Limb (tissue), 2 donors: ENCODE measurements around the gene CD46.
"Not testable (repeated sequence)": the region's sequence is repeated elsewhere in the genome, so short reads cannot be mapped to it uniquely, and the experiment has no call there.

Source experiments
- DNase-seq, 2 donors: peaks; one replicate each; pipeline ENCODE4 v3.0.0-alpha.2; 2016; ENCODE audit errors: extremely low spot score in 2 of 2

Gene CD46

DNA sequence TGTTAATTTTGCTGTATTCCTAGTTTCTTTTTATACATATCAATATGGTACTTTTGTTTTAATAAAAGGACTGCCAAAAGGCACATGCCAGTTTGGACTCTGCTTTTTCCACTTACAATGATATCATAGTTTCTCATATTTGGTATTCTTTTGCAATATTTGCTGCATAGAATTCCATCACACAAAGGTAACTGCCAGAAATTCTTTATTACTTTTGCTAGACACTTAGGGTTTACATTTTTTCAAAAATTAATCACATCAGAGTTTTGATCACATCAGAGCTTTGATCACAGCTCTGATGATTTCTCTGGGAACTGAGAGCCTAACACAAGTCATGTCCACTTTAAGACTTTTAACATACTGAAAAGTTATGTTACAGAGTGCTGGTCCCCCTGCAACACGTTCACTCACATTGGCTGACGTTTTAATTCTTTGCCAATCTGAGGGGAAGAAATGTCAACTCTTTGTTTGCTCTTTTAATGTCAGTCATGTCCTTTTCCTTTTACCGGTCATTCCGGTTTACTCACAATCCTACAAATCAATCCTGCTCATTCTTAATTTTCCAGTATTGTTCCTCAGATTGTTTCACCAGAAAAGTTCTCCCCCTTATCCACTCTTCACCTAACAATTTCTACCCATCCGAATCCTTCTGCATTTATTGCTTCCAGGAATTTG, 1.1 kb upstream of the CD46 start:
- DNase-seq: no peak

DNA sequence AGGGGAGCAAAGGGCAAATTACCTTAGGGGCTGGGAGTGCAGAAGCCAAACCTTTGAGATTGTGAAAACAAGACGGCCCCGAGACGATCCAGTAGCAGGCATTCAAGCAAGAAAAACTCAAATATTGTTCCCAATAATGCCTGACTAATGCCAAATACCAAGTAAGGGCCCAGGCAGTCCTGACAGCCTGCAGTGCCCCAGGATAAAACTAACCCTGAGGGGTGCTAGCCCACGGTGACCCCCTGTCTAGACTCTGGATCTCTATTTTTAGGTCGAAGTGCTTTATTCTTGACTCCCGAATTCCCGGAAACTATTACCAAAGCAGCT, 428 bp upstream of the CD46 start:
- DNase-seq: not testable (repeated sequence)

DNA sequence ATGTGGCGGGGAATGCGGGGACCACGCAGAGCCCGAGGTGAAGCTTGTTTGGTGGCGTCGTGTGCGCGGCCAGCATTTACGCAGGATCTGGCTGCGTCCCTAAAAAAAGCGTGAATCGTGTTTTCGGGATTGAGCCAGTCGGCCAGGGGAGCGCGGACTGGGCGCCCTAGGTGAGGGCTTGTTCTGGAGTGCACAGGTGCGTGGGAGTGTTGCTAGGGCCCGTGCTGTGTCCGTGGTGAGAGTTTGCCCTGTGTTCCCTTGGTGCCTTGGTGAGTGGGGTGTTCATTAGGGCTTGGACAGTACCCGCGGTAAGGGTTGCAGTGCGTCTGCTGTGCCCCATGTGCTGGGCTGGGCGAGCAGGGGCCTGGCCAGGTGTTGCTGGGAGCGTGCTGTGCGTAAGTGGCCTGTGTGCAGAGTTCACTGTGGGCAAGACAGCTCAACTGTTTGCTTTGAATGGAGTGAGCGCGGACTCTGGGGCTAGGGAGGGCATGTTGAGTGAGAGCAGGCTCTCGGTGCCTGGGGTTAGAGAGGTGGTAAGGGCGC, 673 bp downstream of the CD46 start:
- DNase-seq: no peak

DNA sequence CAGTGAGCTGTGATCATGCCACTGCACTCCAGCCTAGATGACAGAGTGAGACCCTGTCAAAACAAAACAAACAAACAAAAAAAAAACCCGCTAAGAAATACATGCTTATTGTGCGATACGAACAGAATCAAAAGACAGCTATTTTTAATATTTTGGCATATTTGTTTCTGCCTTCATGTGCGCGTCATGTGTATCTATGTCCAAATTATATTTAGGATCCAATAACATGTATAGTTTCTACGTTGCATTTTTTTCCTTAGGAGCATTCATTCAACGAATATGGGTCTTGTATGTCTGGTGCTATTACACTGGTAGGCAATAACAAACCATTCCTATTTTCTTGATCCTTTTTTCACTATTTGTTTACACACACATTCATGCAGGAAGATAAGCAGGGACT, 1.8 kb downstream of the CD46 start:
- DNase-seq: no peak

DNA sequence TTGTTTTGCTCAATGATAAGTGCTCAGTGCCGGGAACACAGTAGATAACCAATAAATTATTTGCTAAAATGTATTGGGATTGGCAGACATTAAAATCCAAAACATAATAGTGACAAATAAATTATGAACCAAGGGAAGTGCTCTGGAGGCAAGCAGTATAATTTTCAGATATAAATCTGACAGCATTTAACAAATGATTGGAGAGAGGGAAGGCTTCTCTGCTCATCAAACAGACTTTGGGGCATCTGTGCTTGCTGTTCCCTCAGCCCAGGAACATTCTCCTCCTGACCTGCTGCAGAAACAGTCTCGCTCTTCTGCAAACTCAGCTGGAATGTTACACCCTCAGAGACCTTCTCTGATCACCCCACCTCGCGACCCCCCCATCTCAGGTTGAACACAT, 2.2 kb downstream of the CD46 start:
- no peak for DNase-seq

DNA sequence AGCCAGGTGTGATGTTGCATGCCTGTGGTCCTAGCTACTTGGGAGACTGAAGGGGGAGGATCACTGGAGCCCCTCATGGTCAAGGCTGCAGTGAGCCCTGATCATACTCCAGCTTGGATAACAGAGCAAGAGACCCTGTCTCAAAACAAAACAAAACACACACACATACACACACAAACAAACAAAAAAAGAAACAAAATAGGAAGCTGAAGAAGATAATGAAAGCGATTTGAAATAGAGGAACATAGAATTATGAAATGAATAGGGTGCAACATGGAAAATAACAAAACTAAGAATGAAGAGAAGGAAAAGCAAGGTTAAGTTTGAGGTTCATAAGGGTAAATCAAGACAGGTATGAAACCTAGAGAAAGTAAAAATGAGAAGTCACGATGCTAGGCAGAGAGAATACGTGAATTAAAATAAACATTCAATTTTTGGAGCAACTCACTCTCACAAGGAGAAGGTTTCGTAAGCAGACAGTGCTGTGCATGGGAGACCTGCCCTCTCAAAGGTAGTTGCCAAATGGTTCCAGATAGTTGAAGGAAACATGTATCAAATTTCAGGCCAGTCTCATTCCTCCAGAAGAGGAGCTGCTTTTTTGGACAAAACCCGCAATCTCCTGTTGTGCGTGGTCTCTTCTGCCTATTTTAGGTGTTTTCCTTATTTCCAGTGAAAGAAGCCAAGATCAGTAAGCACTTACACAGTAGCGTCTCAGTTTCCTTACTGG, 3.3 kb downstream of the CD46 start:
- no peak for DNase-seq

DNA sequence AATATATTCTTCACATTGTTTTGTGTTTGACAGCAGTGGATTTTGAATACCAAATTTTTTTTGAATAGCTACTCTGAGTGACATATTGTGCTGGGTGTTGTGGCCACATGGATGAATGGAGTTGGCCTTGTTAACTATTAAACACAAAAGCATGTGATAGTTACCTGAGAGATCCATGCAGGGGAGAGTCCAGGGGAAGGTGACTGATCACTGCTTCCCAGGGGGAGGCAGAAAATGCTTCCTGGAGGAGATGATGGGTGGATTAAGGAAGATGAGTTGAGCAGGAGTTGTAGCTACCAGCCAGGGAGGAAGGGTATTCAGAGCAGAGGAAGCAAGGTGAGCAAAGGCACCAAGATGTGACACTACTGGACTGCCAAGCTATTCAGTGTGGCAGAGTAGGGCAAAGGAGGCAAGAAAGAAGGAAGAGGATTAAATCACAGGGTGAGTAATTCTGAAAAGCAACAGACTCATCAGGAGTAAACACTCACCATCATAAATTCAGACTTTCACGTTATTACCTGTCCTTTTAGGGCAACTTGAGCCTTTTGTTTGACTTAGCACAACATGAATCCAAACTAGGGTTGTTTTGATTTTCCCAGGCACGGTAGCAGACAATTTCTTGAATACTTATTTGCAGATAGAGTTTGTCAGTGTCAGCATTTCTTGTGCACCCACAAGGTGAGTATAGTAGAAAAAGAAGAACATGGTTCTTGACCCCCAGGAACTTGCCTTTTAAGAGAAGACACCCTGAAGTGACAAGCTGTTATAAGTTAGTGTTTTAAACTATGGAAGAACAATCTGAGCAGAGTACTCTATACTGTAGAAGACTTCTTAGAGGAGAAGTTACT, 4.2 kb downstream of the CD46 start:
- DNase-seq: no peak

DNA sequence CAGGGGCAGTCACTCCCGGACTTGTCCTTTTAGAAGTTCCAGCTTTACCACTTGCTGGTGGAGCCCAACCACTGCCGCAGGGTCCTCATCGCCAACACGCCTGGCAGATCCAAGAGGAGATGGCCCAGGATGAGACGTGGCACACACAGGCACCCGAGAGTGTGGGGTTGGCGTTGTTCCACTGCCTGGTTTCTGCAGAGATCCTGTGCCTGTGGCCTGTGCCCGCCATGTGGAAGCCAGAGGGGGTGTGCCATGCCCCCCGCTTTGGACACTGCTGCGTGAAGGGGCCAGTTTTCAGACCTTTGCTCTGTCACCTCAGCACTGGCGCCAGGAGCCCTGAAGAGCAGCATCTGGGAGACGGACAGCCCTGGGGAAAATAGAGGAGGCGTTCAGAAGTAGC, 10.8 kb downstream of the CD46 start:
- DNase-seq: no peak

DNA sequence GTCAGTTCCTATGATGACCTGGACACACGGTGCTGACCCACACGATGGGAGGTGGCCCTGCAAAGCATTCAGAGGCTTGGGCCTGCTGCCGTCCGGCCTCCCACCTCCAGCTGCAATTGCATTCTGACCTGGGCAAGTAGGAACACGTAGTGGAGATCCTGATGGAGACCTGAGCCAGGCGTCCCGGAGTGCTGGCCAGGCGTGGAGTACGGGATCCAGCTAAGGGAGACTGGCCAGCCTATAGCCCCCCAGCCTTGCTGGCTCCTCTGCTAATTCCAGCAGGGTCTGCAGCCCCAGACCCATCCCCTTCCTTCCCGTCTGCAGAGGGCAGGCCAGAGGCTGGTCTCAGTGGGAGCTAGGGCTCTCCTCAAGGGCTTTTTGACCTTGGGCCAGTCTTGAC, 11.2 kb downstream of the CD46 start:
- DNase-seq: no peak

DNA sequence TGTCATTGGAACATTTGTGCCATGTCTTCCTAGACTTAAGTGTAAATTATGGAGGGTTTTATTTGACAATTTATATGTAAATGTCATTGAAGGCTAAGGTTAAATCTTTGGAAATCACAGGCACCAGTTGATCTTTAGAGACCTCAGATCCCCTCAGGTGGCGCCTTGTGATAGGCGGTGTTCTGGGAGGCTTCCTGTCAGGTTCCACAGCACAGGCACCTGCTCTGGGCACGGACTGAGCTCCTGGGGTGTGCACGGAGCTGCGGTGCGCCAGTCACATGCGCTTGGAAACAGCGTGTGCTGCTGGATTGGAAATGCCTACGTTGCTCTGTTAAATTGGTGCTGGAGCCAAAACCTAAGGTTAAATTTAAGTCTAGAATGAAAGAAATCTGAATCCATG, 12.1 kb downstream of the CD46 start:
- DNase-seq: no peak

DNA sequence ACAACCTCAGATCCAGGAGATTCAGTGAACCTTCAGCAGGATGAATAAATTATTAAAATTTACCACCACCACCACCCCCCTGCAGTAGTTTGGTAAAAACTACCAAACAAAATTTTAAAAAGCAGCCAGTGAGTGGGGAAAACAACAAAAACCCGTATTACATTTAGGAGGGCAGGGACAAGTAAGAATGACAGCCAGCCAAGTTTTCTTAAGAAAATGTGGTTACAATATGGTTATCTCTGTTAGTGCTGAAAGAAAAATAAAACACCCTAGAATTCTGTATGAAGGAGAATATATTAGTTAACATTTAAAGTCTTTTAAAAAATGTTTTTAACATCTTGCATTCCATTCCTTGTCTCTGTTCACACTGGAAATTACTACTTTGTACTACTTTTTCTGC, 14.7 kb downstream of the CD46 start:
- DNase-seq: no peak

DNA sequence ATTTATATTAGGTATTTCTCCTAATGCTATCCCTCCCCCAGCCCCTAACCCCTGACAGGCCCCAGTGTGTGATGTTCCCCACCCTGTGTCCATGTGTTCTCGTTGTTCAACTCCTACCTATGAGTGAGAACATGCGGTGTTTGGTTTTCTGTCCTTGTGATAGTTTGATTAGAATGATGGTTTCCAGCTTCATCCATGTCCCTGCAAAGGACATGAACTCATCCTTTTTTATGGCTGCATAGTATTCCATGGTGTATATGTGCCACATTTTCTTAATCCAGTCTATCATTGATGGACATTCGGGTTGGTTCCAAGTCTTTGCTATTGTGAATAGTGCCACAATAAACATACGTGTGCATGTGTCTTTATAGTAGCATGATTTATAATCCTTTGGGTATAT, 18.7 kb downstream of the CD46 start:
- DNase-seq: not testable (repeated sequence)

DNA sequence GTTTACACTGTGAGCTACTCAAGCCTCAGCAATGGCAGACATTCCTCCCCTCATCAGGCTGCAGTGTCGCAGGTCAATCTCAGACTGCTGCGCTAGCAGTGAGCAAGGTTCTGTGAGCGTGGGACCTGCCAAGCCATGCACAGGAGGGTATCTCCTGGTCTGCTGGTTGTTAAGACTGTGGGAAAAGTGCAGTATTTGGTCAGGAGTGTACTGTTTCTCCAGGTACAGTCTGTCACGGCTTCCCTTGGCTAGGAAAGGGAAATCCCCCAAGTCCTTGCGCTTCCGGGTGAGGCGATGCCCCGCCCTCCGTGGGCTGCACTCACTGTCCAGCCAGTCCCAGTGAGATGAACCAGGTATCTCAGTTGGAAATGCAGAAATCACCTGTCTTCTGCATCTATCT, 24.2 kb downstream of the CD46 start:
- DNase-seq: not testable (repeated sequence)

DNA sequence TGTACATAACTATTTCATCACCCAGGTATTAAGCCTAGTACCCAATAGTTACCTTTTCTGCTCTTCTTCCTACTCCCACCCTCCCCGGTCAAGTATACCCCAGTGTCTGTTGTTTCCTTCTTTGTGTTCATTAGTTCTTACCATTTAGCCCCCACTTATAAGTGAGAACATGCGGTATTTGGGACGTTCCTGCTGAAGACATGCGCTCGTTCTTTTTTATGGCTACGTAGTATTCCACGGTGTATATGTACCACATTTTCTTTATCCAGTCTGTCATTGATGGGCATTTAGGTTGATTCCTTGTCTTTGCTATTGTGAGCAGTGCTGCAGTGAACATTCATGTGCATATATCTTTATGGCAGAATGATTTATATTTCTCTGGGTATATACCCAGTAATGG, 25.6 kb downstream of the CD46 start:
- not testable (repeated sequence) for DNase-seq

DNA sequence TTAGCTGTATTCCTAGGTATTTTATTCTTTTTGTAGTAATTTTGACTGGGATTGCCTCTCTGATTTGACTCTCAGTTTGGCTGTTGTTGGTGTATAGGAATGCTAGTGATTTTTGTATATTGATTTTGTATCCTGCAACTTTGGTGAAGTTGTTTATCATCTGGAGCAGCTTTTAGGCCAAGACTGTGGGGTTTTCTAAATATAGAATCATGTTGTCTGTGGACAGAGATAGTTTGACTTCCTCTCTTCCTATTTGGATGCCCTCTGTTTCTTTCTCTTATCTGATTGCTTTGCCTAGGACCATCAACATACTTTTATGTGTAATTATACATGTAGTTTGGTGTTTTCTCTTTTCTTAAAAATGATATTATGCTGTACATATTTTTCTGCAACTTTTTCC, 27.2 kb downstream of the CD46 start:
- no peak for DNase-seq

DNA sequence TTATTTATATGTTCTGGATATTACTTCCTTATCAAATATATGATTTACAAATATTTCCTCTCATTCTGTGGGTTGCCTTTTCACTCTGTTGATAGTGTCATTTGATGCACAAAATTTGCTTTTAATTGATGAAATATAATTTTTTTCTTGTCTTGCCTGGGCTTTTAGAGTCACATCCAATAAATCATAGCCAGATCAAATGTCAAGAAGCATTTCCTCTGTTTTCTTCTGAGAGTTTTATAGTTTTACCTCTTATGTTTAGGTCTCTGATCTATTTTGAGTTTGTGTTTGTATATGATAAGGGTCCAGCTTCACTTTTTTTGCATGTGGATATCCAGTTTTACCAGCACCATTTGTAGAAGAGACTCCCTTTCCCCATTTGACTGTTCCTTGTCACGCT, 29.5 kb downstream of the CD46 start:
- DNase-seq: no peak

DNA sequence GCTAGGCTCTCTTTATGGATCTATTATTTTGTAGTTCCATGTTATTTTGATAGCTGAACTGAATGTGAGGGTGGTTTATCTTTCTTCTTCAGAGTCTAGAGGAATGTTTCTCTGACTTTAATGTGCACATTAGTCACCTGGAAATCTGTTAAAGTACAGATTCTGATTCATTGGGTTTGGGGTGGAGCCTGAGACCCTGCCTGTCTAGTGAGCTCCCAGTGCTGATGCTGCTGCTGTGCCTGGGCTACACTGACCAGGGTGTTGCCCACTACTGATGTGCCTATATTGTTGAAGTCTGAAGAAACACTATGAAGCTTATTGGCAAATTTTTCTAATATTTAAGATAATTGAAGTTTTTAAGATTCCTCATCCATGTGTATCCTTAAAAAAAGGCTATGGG, 35.9 kb downstream of the CD46 start:
- no peak for DNase-seq

DNA sequence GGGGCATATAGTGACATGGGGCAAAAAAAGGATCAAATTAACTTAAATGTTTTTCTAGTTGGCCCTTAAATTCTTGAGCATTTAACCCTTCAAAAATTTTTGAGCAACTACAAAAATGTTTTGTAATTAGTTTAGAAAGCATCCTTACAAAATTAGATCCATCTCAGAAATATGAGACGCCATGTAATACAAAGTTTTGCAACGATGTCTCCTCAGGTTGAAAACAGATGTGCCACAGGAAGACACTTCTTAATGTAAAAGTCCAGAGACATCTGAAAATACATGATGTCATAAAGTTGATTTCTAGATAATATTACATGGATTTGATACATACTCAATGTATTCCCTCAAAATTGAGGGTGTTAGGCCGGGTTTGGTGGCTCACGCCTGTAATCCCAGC, 37.5 kb downstream of the CD46 start:
- DNase-seq: no peak

DNA sequence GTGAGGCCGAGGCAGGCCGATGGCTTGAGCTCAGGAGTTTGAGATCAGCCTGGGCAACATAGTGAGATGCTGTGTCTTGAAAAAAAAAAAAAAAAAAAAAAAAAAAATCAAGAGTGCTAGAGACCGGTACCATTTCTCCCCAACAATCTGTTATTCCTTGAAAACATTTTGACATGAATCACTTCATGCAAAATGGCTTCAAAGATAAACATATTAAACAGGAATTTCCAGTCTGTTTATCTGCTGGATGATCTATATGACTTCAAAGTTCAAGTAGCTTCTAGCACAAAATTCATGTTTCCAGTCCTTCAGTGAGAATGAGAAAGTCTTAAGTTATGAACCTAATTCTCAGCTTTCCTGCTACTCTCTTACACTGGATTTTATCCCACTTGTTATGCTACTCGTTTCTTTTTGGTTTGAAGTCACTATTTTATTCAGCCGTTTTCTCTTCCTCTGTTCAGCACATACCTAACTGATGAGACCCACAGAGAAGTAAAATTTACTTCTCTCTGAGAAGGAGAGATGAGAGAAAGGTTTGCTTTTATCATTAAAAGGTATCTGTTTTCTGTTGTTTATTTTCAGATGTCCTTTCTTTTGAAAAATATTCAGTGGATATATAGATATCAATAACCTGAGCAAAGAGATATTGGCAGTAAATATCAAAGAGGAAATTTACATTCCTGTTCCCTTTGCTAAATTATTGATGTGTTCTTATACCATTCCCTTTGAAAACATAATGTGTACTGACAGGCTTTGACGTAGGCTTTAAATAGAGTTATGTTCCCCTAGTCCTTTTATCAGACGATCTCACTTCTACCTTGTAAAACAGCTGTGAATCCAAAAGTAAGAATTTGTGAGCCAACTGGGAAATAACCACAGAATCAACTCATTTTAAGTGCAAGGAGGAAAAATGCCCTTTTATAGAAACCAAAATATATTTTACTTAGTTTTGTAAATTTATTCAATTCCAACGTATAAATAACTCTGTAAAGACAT, 38.2 kb downstream of the CD46 start:
- DNase-seq: no peak

DNA sequence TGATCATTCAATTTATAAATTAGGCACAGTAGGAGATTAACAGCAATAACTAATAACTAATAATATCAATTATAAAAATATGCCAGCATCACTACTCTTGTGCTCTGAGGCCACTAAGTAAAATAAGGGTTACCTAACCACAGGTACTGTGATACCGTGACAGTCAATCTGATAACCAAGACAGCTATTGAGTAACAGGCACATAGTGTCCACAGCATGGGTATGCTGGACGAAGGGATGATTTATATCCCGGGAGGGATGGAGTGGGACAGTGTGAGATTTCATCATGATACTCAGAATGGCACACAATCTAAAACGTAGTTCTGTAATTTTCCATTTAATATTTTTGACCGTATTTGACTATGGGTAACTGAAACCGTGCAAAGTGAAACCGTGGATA, 39.4 kb downstream of the CD46 start:
- no peak for DNase-seq

DNA sequence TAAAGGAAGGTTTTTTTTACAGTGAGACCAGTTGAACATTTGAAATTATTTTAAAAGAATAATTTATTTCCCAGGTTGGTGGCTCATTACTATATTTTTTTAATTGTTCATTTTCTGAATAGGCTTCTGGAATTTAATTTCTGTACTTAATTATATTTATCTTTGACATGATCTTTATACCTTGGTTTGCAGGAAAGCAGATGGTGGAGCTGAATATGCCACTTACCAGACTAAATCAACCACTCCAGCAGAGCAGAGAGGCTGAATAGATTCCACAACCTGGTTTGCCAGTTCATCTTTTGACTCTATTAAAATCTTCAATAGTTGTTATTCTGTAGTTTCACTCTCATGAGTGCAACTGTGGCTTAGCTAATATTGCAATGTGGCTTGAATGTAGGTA, 41.5 kb downstream of the CD46 start:
- no peak for DNase-seq
